CD1c-positive myeloid dendritic cell (primary cell): ENCODE data around the gene USH2A.
"Not testable (repeated sequence)": the region's sequence is repeated elsewhere in the genome, so short reads cannot be mapped to it uniquely, and the experiment has no call there.

Experiments used
- DNase-seq: peaks from one replicate; pipeline ENCODE4 v3.0.0-alpha.2; 2016; ENCODE audit errors: extremely low spot score

Gene USH2A

GRCh38 chr1:216389774-216390173 lies 33.5 kb downstream of the USH2A start:
- DNase-seq = no peak

- no peak for DNase-seq
Observed at GRCh38 chr1:216388558-216388957, 34.7 kb downstream of the USH2A start.

GRCh38 chr1:216387782-216388181 lies 35.5 kb downstream of the USH2A start:
- DNase-seq = no peak

- DNase-seq = no peak
Observed at GRCh38 chr1:216379441-216379840, 43.8 kb downstream of the USH2A start.

GRCh38 chr1:216368249-216368648 lies 55.0 kb downstream of the USH2A start:
- no peak for DNase-seq

- no peak for DNase-seq
Observed at GRCh38 chr1:216366979-216367378, 56.3 kb downstream of the USH2A start.

- DNase-seq = no peak
Observed at GRCh38 chr1:216356945-216357344, 66.3 kb downstream of the USH2A start.

- no peak for DNase-seq
Observed at GRCh38 chr1:216350186-216350585, 73.1 kb downstream of the USH2A start.

- no peak for DNase-seq
Observed at GRCh38 chr1:216346526-216346925, 76.7 kb downstream of the USH2A start.

GRCh38 chr1:216340542-216340941 lies 82.7 kb downstream of the USH2A start:
- DNase-seq = not testable (repeated sequence)

- no peak for DNase-seq
Observed at GRCh38 chr1:216332462-216332861, 90.8 kb downstream of the USH2A start.

GRCh38 chr1:216332003-216332402 lies 91.2 kb downstream of the USH2A start:
- no peak for DNase-seq

GRCh38 chr1:216331211-216331610 lies 92.0 kb downstream of the USH2A start:
- DNase-seq = no peak

- DNase-seq = no peak
Observed at GRCh38 chr1:216330262-216330661, 93.0 kb downstream of the USH2A start.

GRCh38 chr1:216325946-216326345 lies 97.3 kb downstream of the USH2A start:
- DNase-seq = no peak

GRCh38 chr1:216325336-216325735 lies 97.9 kb downstream of the USH2A start:
- DNase-seq = no peak

- no peak for DNase-seq
Observed at GRCh38 chr1:216323344-216323743, 99.9 kb downstream of the USH2A start.

GRCh38 chr1:216314379-216315095 lies 108.7 kb downstream of the USH2A start:
- DNase-seq = no peak

GRCh38 chr1:216310776-216311175 lies 112.5 kb downstream of the USH2A start:
- DNase-seq = no peak

- no peak for DNase-seq
Observed at GRCh38 chr1:216306830-216307229, 116.4 kb downstream of the USH2A start.

GRCh38 chr1:216303690-216304089 lies 119.6 kb downstream of the USH2A start:
- DNase-seq = no peak

- DNase-seq = no peak
Observed at GRCh38 chr1:216293683-216294082, 129.6 kb downstream of the USH2A start.

GRCh38 chr1:216290074-216290473 lies 133.2 kb downstream of the USH2A start:
- DNase-seq = no peak

- no peak for DNase-seq
Observed at GRCh38 chr1:216285052-216285451, 138.2 kb downstream of the USH2A start.
